GM12878 (cell line): ENCODE results near the gene TEKT1. TPM values are rescaled to one million over a fixed set of nuclear protein-coding genes. Genes with fewer than 3 reads are reported as not detected.
"Not testable (repeated sequence)": the region's sequence is repeated elsewhere in the genome, so short reads cannot be mapped to it uniquely, and the experiment has no call there.

Source experiments
- ATAC-seq: fragments of 200-7000 bp; cut with Tn5 transposase; 3 replicates; pipeline ENCODE4 v1.9.1; 2020; ENCODE audit warnings: mild to moderate bottlenecking, moderate library complexity
- BruUV-seq: library from RNA; stranded (reverse); fragments of 400-500 nt; replicated peaks from 2 replicates; lab custom pipeline; 2021; lab: Mats Ljungman, UMichigan
- CTCF ChIA-PET: fragments of 300-600 bp; sonication (Branson Sonifier 250); formaldehyde crosslinking; extraction: SDS; loops from one replicate; lab custom pipeline; 2021; ENCODE audit warnings: inconsistent platforms; lab: Yijun Ruan, JAX
- POLR2A ChIA-PET: fragments of 350-600 bp; formaldehyde crosslinking; extraction: SDS; loops from one replicate; lab custom pipeline; 2021; ENCODE audit warnings: inconsistent platforms; lab: Charles Lee
- RAD21 ChIA-PET: fragments of 300-600 bp; sonication (Branson Sonifier 250); formaldehyde crosslinking; loops from one replicate; lab custom pipeline; 2023; ENCODE audit warnings: antibody characterized with exemption; ENCODE audit not compliant: unreplicated experiment; lab: Charles Lee
- SMC1A ChIA-PET: fragments of 300-600 bp; sonication (Branson Sonifier 250); formaldehyde crosslinking; loops from one replicate; lab custom pipeline; 2023; ENCODE audit not compliant: unreplicated experiment, uncharacterized antibody; lab: Charles Lee
- DNase-seq: peaks from one replicate; pipeline ENCODE4 v3.0.0-alpha.2; 2011; ENCODE audit warnings: low read depth, low spot score
- FAIRE-seq: peaks from 3 replicates; lab custom pipeline; 2011; peaks lifted over from hg19 to GRCh38; lab: Jason Lieb, UNC
- H2AFZ ChIP-seq: 2 replicates; pipeline ENCODE4 v1.6.0; 2011; ENCODE audit warnings: low read depth, low read length, control low read depth; ENCODE audit not compliant: control insufficient read depth
- H3K27ac ChIP-seq: 2 replicates; pipeline ENCODE4 v1.5.1; 2011; ENCODE audit warnings: control low read depth; ENCODE audit not compliant: control insufficient read depth, insufficient read depth
- H3K27me3 ChIP-seq, 2 experiments: replicated peaks in 1 of 2; 2 replicates each; pipeline versions ENCODE4 v1.6.0 to v1.6.1; 2011; ENCODE audit warnings: low read length in 1 of 2; ENCODE audit not compliant: control insufficient read depth in 2 of 2, insufficient read depth in 2 of 2
- H3K36me3 ChIP-seq, 2 experiments: 2 replicates each; pipeline ENCODE4 v1.5.1; 2011; ENCODE audit warnings: low read length in 1 of 2; ENCODE audit not compliant: control insufficient read depth in 2 of 2, insufficient read depth in 2 of 2
- H3K4me1 ChIP-seq: 2 replicates; pipeline ENCODE4 v1.6.1; 2011; ENCODE audit warnings: mild to moderate bottlenecking, low read length, moderate library complexity, mixed read lengths; ENCODE audit not compliant: control insufficient read depth, insufficient read depth
- H3K4me2 ChIP-seq: 2 replicates; pipeline ENCODE4 v1.6.0; 2011; ENCODE audit warnings: control low read depth; ENCODE audit not compliant: control insufficient read depth, insufficient read depth
- H3K4me3 ChIP-seq: fragments of 200-600 bp; sonication (generic); 2 replicates; pipeline ENCODE4 v1.5.1; 2016
- H3K79me2 ChIP-seq: 2 replicates; pipeline ENCODE4 v1.6.0; 2011; ENCODE audit warnings: low read length; ENCODE audit not compliant: control insufficient read depth, insufficient read depth
- H3K9ac ChIP-seq: 2 replicates; pipeline ENCODE4 v1.8.0; 2011; ENCODE audit warnings: low read length, control low read depth, mixed read lengths; ENCODE audit not compliant: control insufficient read depth, insufficient read depth
- H3K9me3 ChIP-seq: replicated peaks from 3 replicates; pipeline ENCODE4 v1.5.1; 2011; ENCODE audit warnings: mild to moderate bottlenecking, low read length; ENCODE audit not compliant: control insufficient read depth, insufficient read depth
- H4K20me1 ChIP-seq: 2 replicates; pipeline ENCODE4 v1.6.0; 2011; ENCODE audit not compliant: control insufficient read depth, insufficient read depth
- FOXK2 ChIP-seq: fragments of 450-650 bp; IDR thresholded peaks from 2 replicates; pipeline ENCODE4 v1.6.1; 2017; ENCODE audit warnings: mild to moderate bottlenecking, moderate library complexity
- ZNF24 ChIP-seq: fragments of 450-650 bp; IDR thresholded peaks from 2 replicates; pipeline ENCODE4 v1.6.1; 2017; ENCODE audit warnings: antibody characterized with exemption, mild to moderate bottlenecking
- WGBS: methylation state at CpG from one replicate; pipeline ENCODE4 v1.1.6; 2016; ENCODE audit warnings: low lambda C conversion rate; ENCODE audit not compliant: insufficient replicate concordance, insufficient coverage; ENCODE audit errors: missing lambda C conversion rate; 5-methylcytosine and 5-hydroxymethylcytosine counted together
- in situ Hi-C: fragments of 300-500 bp; cut with MboI; formaldehyde crosslinking; loops from 9 replicates; pipeline ENCODE4 v1.14.3; 2018; ENCODE audit warnings: mixed read lengths
- intact Hi-C: fragments of 100-400 bp; cut with micrococcal nuclease; formaldehyde crosslinking; loops from one replicate; pipeline ENCODE4 v1.14.2; 2022; ENCODE audit not compliant: unreplicated experiment
- polyA plus RNA-seq, 11 experiments: library from polyadenylated mRNA; depleted of rRNA in 4 of 11; unstranded in 6 of 11; stranded (reverse) in 5 of 11; fragments of >200 nt; fragmentation: Nextera tagmentation in 4 of 11; fragmentation: Illumina TruSeq in 1 of 11; extraction: Ambion mirVana in 4 of 11; extraction: Trizol in 1 of 11; gene quantifications; 1 replicate in 1 of 11; 2 replicates in 10 of 11; pipeline versions ENCODE4 v1.2.1 to v1.2.3, GENCODE V29; 2011 to 2016; ENCODE audit warnings: inconsistent platforms in 2 of 11, missing spikeins in 2 of 11, low read depth in 1 of 11
- total RNA-seq, 4 experiments: library from RNA; depleted of rRNA in 3 of 4; stranded (reverse); fragments of >200 nt in 3 of 4; fragmentation: Illumina TruSeq in 1 of 4; extraction: Trizol in 1 of 4; gene quantifications; 2 replicates each; pipeline versions ENCODE4 v1.2.1 to v1.2.3, GENCODE V29; 2013 to 2021
- TF ChIP-seq, protein P1 (sequence below): fragments of 450-650 bp; IDR thresholded peaks from 2 replicates; pipeline ENCODE4 v1.6.1; 2017; ENCODE audit warnings: mild to moderate bottlenecking, moderate library complexity
- TF ChIP-seq, protein P2 (sequence below): fragments of 450-650 bp; IDR thresholded peaks from 2 replicates; pipeline ENCODE4 v1.6.1; 2017; ENCODE audit warnings: mild to moderate bottlenecking, moderate library complexity
- TF ChIP-seq, protein P3 (sequence below): IDR thresholded peaks from 2 replicates; pipeline ENCODE4 v1.6.1; 2011; ENCODE audit warnings: borderline replicate concordance, low read depth, mild to moderate bottlenecking, moderate library complexity, low read length; ENCODE audit not compliant: insufficient read depth, poor library complexity, severe bottlenecking

The TEKT1 gene
- total and polyA plus RNA-seq, 10 of the 15 experiments (the other 5 are each of a cell fraction or from before 2014, with no cell fraction given): not detected

DNA sequence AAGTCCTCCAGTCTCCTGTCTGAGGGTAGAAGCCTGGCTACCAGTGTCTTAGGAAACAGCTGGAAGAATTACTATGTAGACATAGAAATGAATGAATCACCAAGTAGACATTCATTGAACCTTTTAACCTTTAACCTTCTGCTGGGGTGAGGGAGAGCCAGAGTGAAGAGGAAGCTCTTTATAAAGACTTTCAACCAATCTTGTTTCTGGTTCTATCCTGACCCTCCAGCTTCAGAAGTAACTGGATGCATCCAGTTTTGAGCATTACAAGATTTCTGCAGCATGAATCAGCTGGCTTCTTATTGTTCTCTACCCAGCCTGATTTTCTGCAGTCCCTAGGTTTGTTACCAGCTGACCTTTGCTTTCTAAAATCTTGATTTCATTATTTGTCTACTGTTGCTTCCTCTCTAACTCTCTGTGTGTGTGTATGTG lies 8.5 kb downstream of the TEKT1 start (continued):
- TF ChIP-seq, protein P1, sequence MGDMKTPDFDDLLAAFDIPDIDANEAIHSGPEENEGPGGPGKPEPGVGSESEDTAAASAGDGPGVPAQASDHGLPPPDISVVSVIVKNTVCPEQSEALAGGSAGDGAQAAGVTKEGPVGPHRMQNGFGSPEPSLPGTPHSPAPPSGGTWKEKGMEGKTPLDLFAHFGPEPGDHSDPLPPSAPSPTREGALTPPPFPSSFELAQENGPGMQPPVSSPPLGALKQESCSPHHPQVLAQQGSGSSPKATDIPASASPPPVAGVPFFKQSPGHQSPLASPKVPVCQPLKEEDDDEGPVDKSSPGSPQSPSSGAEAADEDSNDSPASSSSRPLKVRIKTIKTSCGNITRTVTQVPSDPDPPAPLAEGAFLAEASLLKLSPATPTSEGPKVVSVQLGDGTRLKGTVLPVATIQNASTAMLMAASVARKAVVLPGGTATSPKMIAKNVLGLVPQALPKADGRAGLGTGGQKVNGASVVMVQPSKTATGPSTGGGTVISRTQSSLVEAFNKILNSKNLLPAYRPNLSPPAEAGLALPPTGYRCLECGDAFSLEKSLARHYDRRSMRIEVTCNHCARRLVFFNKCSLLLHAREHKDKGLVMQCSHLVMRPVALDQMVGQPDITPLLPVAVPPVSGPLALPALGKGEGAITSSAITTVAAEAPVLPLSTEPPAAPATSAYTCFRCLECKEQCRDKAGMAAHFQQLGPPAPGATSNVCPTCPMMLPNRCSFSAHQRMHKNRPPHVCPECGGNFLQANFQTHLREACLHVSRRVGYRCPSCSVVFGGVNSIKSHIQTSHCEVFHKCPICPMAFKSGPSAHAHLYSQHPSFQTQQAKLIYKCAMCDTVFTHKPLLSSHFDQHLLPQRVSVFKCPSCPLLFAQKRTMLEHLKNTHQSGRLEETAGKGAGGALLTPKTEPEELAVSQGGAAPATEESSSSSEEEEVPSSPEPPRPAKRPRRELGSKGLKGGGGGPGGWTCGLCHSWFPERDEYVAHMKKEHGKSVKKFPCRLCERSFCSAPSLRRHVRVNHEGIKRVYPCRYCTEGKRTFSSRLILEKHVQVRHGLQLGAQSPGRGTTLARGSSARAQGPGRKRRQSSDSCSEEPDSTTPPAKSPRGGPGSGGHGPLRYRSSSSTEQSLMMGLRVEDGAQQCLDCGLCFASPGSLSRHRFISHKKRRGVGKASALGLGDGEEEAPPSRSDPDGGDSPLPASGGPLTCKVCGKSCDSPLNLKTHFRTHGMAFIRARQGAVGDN: no peak
- TF ChIP-seq ZNF24: no peak
- TF ChIP-seq FOXK2: no peak

DNA sequence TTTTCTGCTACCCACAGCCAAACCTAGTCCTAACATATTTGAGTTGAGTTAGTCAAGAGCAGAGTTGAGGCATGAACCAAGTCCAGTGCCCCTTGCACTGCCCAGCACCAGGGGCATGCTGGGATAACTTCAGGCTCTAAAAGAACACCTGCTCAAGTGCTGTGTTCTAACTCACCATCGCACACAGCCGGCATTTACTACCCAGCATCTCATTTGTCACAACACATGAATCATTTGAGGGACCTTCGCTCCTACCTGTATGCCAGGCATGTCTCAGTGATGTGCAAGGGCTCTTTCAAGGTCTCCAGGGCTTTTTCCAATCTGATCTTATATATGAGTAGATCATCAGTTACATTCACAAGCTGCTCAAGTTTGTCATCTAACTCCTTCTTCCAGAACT lies 12.6 kb downstream of the TEKT1 start:
- no peaks in the 10 kb centered on the region for H3K79me2 ChIP-seq
- TF ChIP-seq, protein P2, sequence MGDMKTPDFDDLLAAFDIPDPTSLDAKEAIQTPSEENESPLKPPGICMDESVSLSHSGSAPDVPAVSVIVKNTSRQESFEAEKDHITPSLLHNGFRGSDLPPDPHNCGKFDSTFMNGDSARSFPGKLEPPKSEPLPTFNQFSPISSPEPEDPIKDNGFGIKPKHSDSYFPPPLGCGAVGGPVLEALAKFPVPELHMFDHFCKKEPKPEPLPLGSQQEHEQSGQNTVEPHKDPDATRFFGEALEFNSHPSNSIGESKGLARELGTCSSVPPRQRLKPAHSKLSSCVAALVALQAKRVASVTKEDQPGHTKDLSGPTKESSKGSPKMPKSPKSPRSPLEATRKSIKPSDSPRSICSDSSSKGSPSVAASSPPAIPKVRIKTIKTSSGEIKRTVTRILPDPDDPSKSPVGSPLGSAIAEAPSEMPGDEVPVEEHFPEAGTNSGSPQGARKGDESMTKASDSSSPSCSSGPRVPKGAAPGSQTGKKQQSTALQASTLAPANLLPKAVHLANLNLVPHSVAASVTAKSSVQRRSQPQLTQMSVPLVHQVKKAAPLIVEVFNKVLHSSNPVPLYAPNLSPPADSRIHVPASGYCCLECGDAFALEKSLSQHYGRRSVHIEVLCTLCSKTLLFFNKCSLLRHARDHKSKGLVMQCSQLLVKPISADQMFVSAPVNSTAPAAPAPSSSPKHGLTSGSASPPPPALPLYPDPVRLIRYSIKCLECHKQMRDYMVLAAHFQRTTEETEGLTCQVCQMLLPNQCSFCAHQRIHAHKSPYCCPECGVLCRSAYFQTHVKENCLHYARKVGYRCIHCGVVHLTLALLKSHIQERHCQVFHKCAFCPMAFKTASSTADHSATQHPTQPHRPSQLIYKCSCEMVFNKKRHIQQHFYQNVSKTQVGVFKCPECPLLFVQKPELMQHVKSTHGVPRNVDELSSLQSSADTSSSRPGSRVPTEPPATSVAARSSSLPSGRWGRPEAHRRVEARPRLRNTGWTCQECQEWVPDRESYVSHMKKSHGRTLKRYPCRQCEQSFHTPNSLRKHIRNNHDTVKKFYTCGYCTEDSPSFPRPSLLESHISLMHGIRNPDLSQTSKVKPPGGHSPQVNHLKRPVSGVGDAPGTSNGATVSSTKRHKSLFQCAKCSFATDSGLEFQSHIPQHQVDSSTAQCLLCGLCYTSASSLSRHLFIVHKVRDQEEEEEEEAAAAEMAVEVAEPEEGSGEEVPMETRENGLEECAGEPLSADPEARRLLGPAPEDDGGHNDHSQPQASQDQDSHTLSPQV: no peak
- TF ChIP-seq, protein P3, sequence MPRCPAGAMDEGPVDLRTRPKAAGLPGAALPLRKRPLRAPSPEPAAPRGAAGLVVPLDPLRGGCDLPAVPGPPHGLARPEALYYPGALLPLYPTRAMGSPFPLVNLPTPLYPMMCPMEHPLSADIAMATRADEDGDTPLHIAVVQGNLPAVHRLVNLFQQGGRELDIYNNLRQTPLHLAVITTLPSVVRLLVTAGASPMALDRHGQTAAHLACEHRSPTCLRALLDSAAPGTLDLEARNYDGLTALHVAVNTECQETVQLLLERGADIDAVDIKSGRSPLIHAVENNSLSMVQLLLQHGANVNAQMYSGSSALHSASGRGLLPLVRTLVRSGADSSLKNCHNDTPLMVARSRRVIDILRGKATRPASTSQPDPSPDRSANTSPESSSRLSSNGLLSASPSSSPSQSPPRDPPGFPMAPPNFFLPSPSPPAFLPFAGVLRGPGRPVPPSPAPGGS: peak; percentile 95
- H3K27ac ChIP-seq: no peak overlapping the region
- in situ Hi-C loops: no loop called here
- H3K27me3 ChIP-seq: no peaks in the 10 kb centered on the region; a peak in 1 of 4 replicates
- no peak for DNase-seq
- 67% methylated on average over 3 of the region's 3 CpGs for WGBS
- ChIA-PET POLR2A (no interaction called here), RAD21 (no interaction called here), CTCF (no interaction called here), SMC1A (no interaction called here)
- ATAC-seq: no peak
- no peaks in the 10 kb centered on the region for H4K20me1 ChIP-seq
- no peak overlapping the region for H3K4me2 ChIP-seq
- no peaks in the 10 kb centered on the region for H3K9me3 ChIP-seq
- H3K36me3 ChIP-seq: no peaks in the 10 kb centered on the region
- H3K9ac ChIP-seq: no peak overlapping the region
- FAIRE-seq: no peak
- H2AFZ ChIP-seq: no peak overlapping the region
- intact Hi-C loops: no loop called here
- no peaks in the 10 kb centered on the region for H3K4me1 ChIP-seq
- BruUV-seq: no TSS peak
- H3K4me3 ChIP-seq: no peak overlapping the region

DNA sequence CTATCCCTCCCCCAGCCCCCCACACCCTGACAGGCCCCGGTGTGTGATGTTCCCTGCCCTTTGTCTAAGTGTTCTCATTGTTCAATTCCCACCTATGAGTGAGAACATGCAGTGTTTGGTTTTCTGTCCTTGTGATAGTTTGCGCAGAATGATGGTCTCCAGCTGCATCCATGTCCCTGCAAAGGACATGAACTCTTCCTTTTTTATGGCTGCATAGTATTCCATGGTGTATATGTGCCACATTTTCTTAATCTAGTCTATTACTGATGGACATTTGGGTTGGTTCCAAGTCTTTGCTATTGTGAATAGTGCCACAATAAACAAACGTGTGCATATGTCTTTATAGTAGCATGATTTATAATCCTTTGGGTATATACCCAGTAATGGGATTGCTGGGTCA lies 15.2 kb downstream of the TEKT1 start:
- H3K4me3 ChIP-seq, ATAC-seq, H3K79me2 ChIP-seq, POLR2A ChIA-PET, intact Hi-C loops, H4K20me1 ChIP-seq, H3K27ac ChIP-seq, BruUV-seq, H3K36me3 ChIP-seq, H3K4me2 ChIP-seq, FAIRE-seq, in situ Hi-C loops, H3K27me3 ChIP-seq, RAD21 ChIA-PET, H2AFZ ChIP-seq, SMC1A ChIA-PET, H3K4me1 ChIP-seq, CTCF ChIA-PET, H3K9ac ChIP-seq, H3K9me3 ChIP-seq, DNase-seq: not testable (repeated sequence)
- WGBS: 11% methylated on average over 3 of the region's 3 CpGs
